PC-3 (cell line): Measurements from ENCODE around the gene KCP.

Source experiments
- CTCF ChIP-seq: fragments of 300-600 bp; sonication (generic); conservative IDR thresholded peaks from 2 replicates; pipeline ENCODE4 v1.5.1; 2017; ENCODE audit warnings: antibody characterized with exemption, low read depth, mild to moderate bottlenecking, low read length
- EZH2 ChIP-seq: fragments of 300-600 bp; sonication (generic); IDR thresholded peaks from one replicate; pipeline ENCODE4 v1.6.1; 2017; ENCODE audit warnings: antibody characterized with exemption, mild to moderate bottlenecking, low read length; ENCODE audit not compliant: unreplicated experiment

- TF ChIP-seq CTCF (no peak), EZH2 (no peak)
Measured at GRCh38 chr7:128856001-128856718, 54.3 kb downstream of the KCP start.
